Activated CD4-positive, alpha-beta T cell treated with anti-CD3 and anti-CD28 coated beads, Interleukin-2, amount 50 U/mL, for 1 hour (primary cell): Measurements from ENCODE around the gene SLIT3.

Source experiments
- DNase-seq: peaks from one replicate; pipeline ENCODE4 v3.0.0-alpha.2; 2020

Gene SLIT3

GRCh38 chr5:168878135-168878745 is 422.7 kb downstream of the SLIT3 start:
- no peak for DNase-seq

- no peak for DNase-seq
Observed at GRCh38 chr5:168877132-168877892, 423.6 kb downstream of the SLIT3 start.

GRCh38 chr5:168876419-168876818 is 424.5 kb downstream of the SLIT3 start:
- no peak for DNase-seq

GRCh38 chr5:168875832-168876231 is 425.1 kb downstream of the SLIT3 start:
- no peak for DNase-seq

GRCh38 chr5:168874713-168875380 is 426.1 kb downstream of the SLIT3 start:
- DNase-seq, result no peak

GRCh38 chr5:168872246-168872645 is 428.7 kb downstream of the SLIT3 start:
- DNase-seq, result no peak

- no peak for DNase-seq
Observed at GRCh38 chr5:168870910-168871309, 430.0 kb downstream of the SLIT3 start.

GRCh38 chr5:168869615-168870227 is 431.2 kb downstream of the SLIT3 start:
- no peak for DNase-seq

- no peak for DNase-seq
Observed at GRCh38 chr5:168867241-168867640, 433.7 kb downstream of the SLIT3 start.

- DNase-seq, result no peak
Observed at GRCh38 chr5:168865968-168866367, 435.0 kb downstream of the SLIT3 start.

- no peak for DNase-seq
Observed at GRCh38 chr5:168863021-168863420, 437.9 kb downstream of the SLIT3 start.

- DNase-seq, result no peak
Observed at GRCh38 chr5:168860503-168860902, 440.4 kb downstream of the SLIT3 start.

- DNase-seq, result no peak
Observed at GRCh38 chr5:168860081-168860480, 440.9 kb downstream of the SLIT3 start.

- no peak for DNase-seq
Observed at GRCh38 chr5:168859471-168859870, 441.5 kb downstream of the SLIT3 start.

- no peak for DNase-seq
Observed at GRCh38 chr5:168858994-168859393, 441.9 kb downstream of the SLIT3 start.

GRCh38 chr5:168858371-168858770 is 442.6 kb downstream of the SLIT3 start:
- no peak for DNase-seq

- no peak for DNase-seq
Observed at GRCh38 chr5:168853972-168854371, 447.0 kb downstream of the SLIT3 start.

GRCh38 chr5:168852329-168852728 is 448.6 kb downstream of the SLIT3 start:
- DNase-seq, result no peak

- DNase-seq, result no peak
Observed at GRCh38 chr5:168851902-168852321, 449.0 kb downstream of the SLIT3 start.

GRCh38 chr5:168850683-168851082 is 450.3 kb downstream of the SLIT3 start:
- DNase-seq, result no peak

GRCh38 chr5:168848569-168848968 is 452.4 kb downstream of the SLIT3 start:
- no peak for DNase-seq

- no peak for DNase-seq
Observed at GRCh38 chr5:168847511-168848073, 453.3 kb downstream of the SLIT3 start.

GRCh38 chr5:168844922-168845296 is 456.0 kb downstream of the SLIT3 start:
- no peak for DNase-seq
